GM21717 (cell line): Measurements from ENCODE around the gene TMEM164.
A peak's percentile ranks its signal among the peaks of the same experiment; 100 is the strongest.

ENCODE experiments used
- ATAC-seq: cut with Tn5 transposase; IDR thresholded peaks from one replicate; pipeline ENCODE4 v1.9.1; 2021; ENCODE audit warnings: mild to moderate bottlenecking, moderate library complexity; ENCODE audit not compliant: unreplicated experiment

TMEM164 gene

GRCh38 chrX:110036162-110037033, 33.5 kb downstream of the TMEM164 start:
- ATAC-seq, result no peak

DNA sequence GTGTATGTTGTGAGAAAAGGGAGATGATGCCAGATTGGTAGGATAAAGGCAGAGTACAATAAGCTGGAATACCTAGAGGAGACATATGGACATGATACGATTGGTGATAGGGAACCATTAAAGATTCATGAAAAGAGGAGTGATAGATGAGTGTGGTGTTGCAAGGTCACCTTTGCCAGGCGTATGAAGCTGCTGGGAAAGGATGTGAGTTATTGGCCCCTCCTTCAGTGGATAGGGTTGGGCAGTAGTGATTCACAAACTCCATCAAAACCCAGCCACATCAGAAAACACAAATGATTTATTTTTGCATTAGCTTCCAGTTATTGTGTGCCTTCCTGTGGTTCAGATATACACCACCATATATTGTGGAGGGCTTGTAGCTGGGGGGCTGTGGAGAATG, 34.3 kb downstream of the TMEM164 start:
- ATAC-seq, result no peak

DNA sequence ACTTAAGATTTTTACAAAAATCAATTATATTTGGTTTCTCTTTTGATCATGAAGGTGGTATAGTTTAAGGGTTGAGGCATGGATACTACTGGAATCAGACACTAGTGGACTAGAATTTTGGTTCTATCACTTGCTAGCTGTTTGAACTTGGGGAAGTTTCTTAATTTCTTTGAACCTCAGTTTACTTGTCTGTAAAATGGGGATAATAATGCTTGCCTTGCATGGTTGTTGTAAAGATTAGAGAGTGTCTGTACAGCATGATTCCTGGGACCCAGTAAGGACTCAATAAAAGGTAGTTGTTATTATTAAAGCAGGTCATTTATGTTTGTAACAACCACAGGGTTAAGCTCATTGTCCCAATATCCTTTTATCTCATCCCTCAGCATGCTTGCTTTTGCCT, 36.0 kb downstream of the TMEM164 start:
- no peak for ATAC-seq

GRCh38 chrX:110041980-110042379, 39.1 kb downstream of the TMEM164 start:
- ATAC-seq, result no peak

DNA sequence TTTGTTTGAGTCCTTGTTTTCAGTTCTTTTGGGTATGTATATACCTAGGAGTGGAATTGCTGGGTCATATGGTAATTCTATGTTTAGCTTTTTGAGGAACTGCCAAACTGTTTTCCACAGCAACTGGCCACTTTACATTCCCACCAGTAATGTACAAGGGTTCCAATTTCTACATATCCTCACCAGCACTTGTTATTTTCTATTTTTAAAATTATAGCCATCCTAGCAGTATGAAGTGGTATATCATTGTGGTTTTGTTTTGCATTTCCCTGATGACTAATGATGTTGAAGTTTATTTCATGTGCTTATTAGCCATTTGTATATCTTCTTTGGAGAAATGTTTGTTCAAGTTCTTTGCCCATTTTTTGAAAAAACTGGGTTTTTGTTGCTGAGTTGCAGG, 39.6 kb downstream of the TMEM164 start:
- ATAC-seq, result no peak

DNA sequence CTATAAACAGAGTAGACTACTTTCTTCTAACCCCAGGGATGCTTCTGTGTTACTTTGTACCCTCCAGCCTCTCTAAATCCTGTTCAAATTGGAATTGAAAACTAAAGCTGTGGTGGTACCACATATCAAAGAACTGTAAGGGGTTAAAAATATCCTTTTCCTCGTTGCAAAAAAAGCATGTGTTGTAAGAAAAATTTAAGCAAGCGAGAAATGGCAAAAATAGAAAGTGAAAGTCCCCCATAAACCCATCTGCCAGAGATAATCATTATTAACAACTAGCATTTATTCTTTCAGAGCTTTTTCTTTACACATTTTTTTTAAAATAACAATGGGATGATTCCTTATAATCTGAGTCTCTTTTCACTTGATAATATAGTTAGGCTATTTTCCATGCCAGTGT, 40.6 kb downstream of the TMEM164 start:
- ATAC-seq, result no peak

- ATAC-seq, result no peak
These were observed 41.7 kb downstream of the TMEM164 start for GRCh38 chrX:110044346-110045249.

- ATAC-seq, result no peak
These were observed 42.5 kb downstream of the TMEM164 start for GRCh38 chrX:110045421-110045820.

DNA sequence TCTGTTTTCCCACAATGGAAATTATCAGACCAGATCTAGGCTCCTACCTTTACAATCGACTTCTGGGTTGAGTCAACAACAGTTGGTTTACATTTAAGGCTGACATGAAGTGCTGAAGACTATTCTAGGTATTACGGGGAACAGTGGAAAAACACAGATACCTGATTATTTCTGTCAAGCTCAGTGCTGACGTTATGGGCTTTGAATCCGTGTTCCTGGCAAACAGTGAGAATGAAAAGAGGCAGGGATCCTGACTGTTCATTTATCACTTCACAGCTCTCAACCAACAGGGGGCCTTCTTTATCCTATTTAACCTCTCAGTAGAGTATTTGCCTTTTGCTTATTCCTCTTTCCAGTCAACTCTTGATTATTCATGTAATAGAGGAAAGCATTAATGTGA, 43.1 kb downstream of the TMEM164 start:
- no peak for ATAC-seq

DNA sequence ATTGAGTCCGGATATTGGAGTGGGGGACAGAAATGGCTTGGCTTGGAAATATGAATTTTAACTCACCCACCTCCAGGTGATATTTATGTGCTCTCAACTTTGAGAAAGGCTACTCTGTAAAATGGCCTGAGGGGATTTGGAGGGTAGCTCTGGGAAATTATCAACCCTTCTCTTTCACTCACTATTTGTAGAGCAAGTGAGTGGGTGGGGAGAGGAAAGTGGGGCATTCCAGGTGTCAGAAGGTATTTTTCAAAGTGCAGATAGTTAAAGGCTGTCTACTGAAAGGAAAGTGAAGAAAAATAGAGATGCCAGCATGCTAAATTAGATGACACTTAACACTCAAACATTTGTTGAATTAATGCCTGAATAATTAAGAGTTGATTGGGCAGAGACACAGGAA, 44.1 kb downstream of the TMEM164 start:
- ATAC-seq, result no peak

DNA sequence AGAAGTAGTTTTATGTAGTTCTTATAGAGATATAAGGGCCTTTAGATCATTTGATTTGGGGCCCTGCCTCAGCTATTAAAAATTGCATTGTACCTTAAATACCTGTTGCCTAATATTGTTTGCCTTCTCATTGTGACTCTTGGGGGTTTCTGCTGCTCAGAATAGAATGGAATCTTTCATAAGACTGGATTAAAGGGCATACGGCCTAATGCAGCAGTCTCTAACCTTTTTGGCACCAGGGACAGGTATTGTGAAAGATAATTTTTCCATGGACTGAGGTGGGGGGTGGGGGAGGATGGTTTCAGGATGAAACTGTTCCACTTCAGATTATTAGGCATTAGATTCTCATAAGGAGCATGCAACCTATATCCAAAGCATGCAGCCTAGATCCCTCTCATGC, 46.2 kb downstream of the TMEM164 start:
- ATAC-seq, result no peak

DNA sequence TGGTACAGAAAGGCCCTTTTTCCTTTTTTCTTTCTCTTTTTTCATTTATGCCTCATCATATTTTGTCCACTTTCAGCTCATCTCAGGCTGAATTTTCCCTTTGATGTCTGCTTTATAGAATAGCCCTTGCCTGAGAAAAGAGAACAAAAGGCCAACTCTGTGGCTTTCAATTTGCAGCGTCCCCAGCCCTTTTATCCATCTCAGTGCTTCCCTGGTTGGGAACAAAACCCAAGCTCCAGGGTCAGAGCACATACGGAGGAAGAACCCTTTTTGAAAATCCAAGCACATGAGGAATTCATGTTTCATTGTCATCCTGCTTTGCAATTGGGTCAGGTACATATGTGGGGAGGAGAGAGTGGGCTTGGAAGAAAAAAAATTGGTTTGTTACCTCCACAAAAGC, 47.5 kb downstream of the TMEM164 start:
- no peak for ATAC-seq

GRCh38 chrX:110050901-110051300, 48.0 kb downstream of the TMEM164 start:
- peak; percentile 49 for ATAC-seq

- no peak for ATAC-seq
These were observed 48.6 kb downstream of the TMEM164 start for GRCh38 chrX:110051559-110051958.

DNA sequence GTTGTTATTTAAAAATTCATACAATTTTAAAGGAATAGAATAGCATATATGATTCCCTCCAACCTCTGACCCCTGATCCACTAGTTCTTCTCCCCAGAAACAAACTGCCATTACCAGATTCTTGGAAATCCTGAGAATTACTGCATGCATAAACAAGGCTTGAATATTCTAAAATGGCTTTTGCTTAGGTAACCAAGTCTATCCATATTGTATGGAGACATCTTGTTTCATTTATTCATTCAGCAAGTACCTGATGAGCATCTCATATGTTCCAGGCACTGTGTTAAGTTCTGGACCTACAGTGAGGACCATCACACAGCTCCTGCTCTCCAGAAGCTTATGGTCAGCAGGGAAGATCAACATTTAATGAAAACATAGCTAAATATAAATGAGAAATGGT, 49.4 kb downstream of the TMEM164 start:
- ATAC-seq, result no peak

DNA sequence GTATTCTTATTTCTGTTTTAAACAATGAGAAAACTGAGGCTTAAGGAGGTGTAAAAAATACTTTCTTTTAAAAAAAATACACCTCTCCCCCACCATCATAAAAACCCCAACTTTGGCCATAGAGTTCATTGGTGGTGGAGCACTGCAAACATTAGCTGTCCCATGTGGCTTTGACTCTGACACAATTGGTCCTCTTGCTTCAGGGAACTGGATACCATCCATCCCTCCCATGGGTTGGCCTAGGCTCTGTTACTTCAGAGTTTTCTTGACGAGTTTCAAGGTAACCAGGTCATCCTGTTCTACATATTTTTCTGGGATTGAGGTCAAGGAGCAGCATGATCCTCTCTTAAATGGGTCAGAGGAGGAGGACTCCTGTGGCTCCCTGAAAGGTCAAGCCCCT, 50.5 kb downstream of the TMEM164 start:
- ATAC-seq, result no peak

GRCh38 chrX:110055616-110056015, 52.7 kb downstream of the TMEM164 start:
- ATAC-seq, result no peak

DNA sequence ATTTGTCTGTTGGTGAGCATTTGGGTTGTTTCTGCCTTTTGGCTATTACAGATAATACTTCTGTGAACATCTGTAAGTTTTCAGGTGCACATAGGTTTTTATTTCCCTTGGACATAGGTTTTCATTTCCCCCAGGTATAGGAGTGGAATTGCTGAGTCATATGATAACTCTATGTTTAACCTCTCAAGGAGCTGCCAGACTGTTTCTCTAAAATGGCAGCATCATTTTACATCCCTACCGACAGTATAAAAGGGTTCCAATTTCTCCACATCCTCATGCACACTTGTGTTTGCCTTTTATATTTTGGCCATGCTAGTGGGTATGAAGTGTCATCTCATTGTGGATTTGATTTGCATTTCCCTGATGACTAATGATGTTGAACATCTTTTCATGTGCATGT, 53.5 kb downstream of the TMEM164 start:
- no peak for ATAC-seq

- ATAC-seq, result no peak
These were observed 56.5 kb downstream of the TMEM164 start for GRCh38 chrX:110059410-110059809.

DNA sequence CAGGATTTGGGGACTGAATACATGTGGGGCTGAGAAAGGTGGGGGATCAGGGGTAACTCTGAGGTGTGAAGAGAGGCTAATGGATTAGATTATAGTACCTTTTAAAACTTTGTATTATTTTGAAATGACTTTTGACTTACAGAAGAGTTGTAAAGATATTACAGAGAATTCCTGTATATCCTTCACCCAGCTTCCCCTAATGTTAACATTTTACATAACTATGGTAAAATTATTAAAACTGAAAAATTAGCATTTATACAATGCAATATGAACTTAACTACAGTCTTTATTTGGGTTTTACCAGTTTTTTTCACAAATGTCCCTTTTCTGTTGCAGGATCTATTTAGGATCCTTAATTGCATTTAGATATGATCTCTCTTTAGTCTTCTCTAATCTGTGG, 57.4 kb downstream of the TMEM164 start:
- no peak for ATAC-seq

GRCh38 chrX:110060846-110061537, 58.1 kb downstream of the TMEM164 start:
- no peak for ATAC-seq
